WTC11 (cell line): ENCODE data around the gene GALNT6. TPM values are rescaled to one million over a fixed set of nuclear protein-coding genes. Genes with fewer than 3 reads are reported as not detected.

Experiments
- ATAC-seq: fragments of 200-7000 bp; cut with Tn5 transposase; 2 replicates; pipeline ENCODE4 v1.10.0; 2021; ENCODE audit warnings: mild to moderate bottlenecking, moderate library complexity
- CTCF ChIA-PET: fragments of 300-600 bp; sonication (Branson Sonifier 250); formaldehyde crosslinking; loops from one replicate; lab custom pipeline; 2021; ENCODE audit warnings: antibody characterized with exemption; lab: Charles Lee
- POLR2A ChIA-PET: fragments of 350-600 bp; sonication (Branson Sonifier 250); formaldehyde crosslinking; loops from one replicate; lab custom pipeline; 2021; ENCODE audit warnings: antibody characterized with exemption; lab: Charles Lee
- DNase-seq: peaks from one replicate; pipeline ENCODE4 v3.0.0; 2021; ENCODE audit warnings: low spot score
- H3K27ac Mint-ChIP-seq: 2 replicates; pipeline ENCODE4 v1.8.0; 2021; ENCODE audit warnings: mixed read lengths
- H3K27me3 Mint-ChIP-seq: 2 replicates; pipeline ENCODE4 v1.8.0; 2021; ENCODE audit warnings: low read depth, mild to moderate bottlenecking, moderate library complexity, mixed read lengths
- H3K36me3 Mint-ChIP-seq: 2 replicates; pipeline ENCODE4 v1.8.0; 2021; ENCODE audit warnings: mixed read lengths
- H3K4me1 Mint-ChIP-seq: 2 replicates; pipeline ENCODE4 v1.8.0; 2022; ENCODE audit warnings: mixed read lengths
- H3K4me3 Mint-ChIP-seq: 2 replicates; pipeline ENCODE4 v1.8.0; 2021; ENCODE audit warnings: mild to moderate bottlenecking, moderate library complexity, mixed read lengths
- H3K9me3 Mint-ChIP-seq: 2 replicates; pipeline ENCODE4 v1.8.0; 2021; ENCODE audit warnings: mixed read lengths
- E2F4 ChIP-seq: sonication (generic); formaldehyde crosslinking; IDR thresholded peaks from 2 replicates; pipeline ENCODE4 v1.8.1; 2022; ENCODE audit warnings: low read depth, mild to moderate bottlenecking, moderate library complexity, missing genetic modification reagents, borderline replicate concordance
- FOXP1 ChIP-seq: sonication (generic); formaldehyde crosslinking; IDR thresholded peaks from 2 replicates; pipeline ENCODE4 v1.8.0; 2022; ENCODE audit warnings: missing genetic modification reagents, mild to moderate bottlenecking, moderate library complexity, borderline replicate concordance
- FOXP4 ChIP-seq: sonication (generic); formaldehyde crosslinking; IDR thresholded peaks from 2 replicates; pipeline ENCODE4 v1.8.0; 2022; ENCODE audit warnings: mild to moderate bottlenecking, missing genetic modification reagents
- GRHL2 ChIP-seq: fragments of 250-450 bp; sonication (Bioruptor Pico); IDR thresholded peaks from 2 replicates; pipeline ENCODE4 v1.8.0; 2022; ENCODE audit warnings: mild to moderate bottlenecking, moderate library complexity; ENCODE audit not compliant: insufficient replicate concordance, severe bottlenecking
- IRF1 ChIP-seq: sonication (generic); formaldehyde crosslinking; IDR thresholded peaks from 2 replicates; pipeline ENCODE4 v1.8.0; 2023; ENCODE audit warnings: missing genetic modification reagents
- JAZF1 ChIP-seq: fragments of 250-450 bp; sonication (Bioruptor Pico); IDR thresholded peaks from 2 replicates; pipeline ENCODE4 v1.9.0; 2021; ENCODE audit warnings: moderate library complexity, mild to moderate bottlenecking, inconsistent platforms
- JUN ChIP-seq: sonication (generic); formaldehyde crosslinking; IDR thresholded peaks from 2 replicates; pipeline ENCODE4 v1.8.0; 2023; ENCODE audit warnings: mild to moderate bottlenecking, missing genetic modification reagents
- KAT7 ChIP-seq: sonication (generic); formaldehyde crosslinking; IDR thresholded peaks from 2 replicates; pipeline ENCODE4 v1.8.1; 2023; ENCODE audit warnings: missing genetic modification reagents, mild to moderate bottlenecking, borderline replicate concordance
- PRDM15 ChIP-seq: sonication (generic); formaldehyde crosslinking; IDR thresholded peaks from 2 replicates; pipeline ENCODE4 v1.8.0; 2022; ENCODE audit warnings: missing genetic modification reagents
- PREB ChIP-seq: sonication (generic); formaldehyde crosslinking; IDR thresholded peaks from 2 replicates; pipeline ENCODE4 v1.8.1; 2022; ENCODE audit warnings: mild to moderate bottlenecking, missing genetic modification reagents, moderate library complexity, borderline replicate concordance
- PRRX2 ChIP-seq: fragments of 250-450 bp; sonication (Bioruptor Pico); IDR thresholded peaks from 2 replicates; pipeline ENCODE4 v1.8.0; 2021; ENCODE audit warnings: mild to moderate bottlenecking
- RORB ChIP-seq: fragments of 250-450 bp; sonication (Bioruptor Pico); IDR thresholded peaks from 2 replicates; pipeline ENCODE4 v1.9.0; 2021; ENCODE audit warnings: mild to moderate bottlenecking
- ZBTB21 ChIP-seq: sonication (generic); formaldehyde crosslinking; IDR thresholded peaks from 2 replicates; pipeline ENCODE4 v1.8.1; 2023; ENCODE audit warnings: mild to moderate bottlenecking, missing genetic modification reagents, borderline replicate concordance
- ZNF396 ChIP-seq: fragments of 250-450 bp; sonication (Bioruptor Pico); IDR thresholded peaks from 2 replicates; pipeline ENCODE4 v1.8.0; 2021; ENCODE audit warnings: mild to moderate bottlenecking, moderate library complexity, borderline replicate concordance
- ZNF416 ChIP-seq: fragments of 250-450 bp; sonication (Bioruptor Pico); IDR thresholded peaks from 2 replicates; pipeline ENCODE4 v1.9.0; 2021; ENCODE audit warnings: mild to moderate bottlenecking, inconsistent platforms
- ZSCAN18 ChIP-seq: fragments of 250-450 bp; sonication (Bioruptor Pico); IDR thresholded peaks from 2 replicates; pipeline ENCODE4 v2.1.2; 2022; ENCODE audit warnings: mild to moderate bottlenecking, moderate library complexity
- total RNA-seq: library from RNA; stranded (reverse); gene quantifications from 3 replicates; pipeline ENCODE4 v1.2.3, GENCODE V29; 2021

Gene GALNT6
- total RNA-seq, 1 experiment from 2014 or later, result 18.3 TPM

GRCh38 chr12:51419425-51420193, 28.4 kb upstream of the GALNT6 start:
- Mint-ChIP-seq H3K4me3 (peak overlapping the region; percentile 44), H3K4me1 (peaks cover 45% of the 10 kb centered on the region), H3K36me3 (no peaks in the 10 kb centered on the region), H3K27me3 (no peaks in the 10 kb centered on the region), H3K9me3 (no peaks in the 10 kb centered on the region), H3K27ac (peak overlapping the region; percentile 73)
- POLR2A ChIA-PET, result interaction anchor here (0.6 to 1.3 kb wide), 3 partner anchors 29 to 98 kb away, joined by 3 to 6 read pairs (median 3); no protein-coding TSS in a partner anchor
- DNase-seq (no peak), ATAC-seq (peak; percentile 52)
- TF ChIP-seq ZNF416 (CRISPR knock-in tag) (no peak), FOXP4 (no peak), KAT7 (no peak), ZSCAN18 (CRISPR knock-in tag) (no peak), IRF1 (CRISPR knock-in tag) (no peak), FOXP1 (CRISPR knock-in tag) (no peak), ZNF396 (CRISPR knock-in tag) (no peak), RORB (CRISPR knock-in tag) (no peak), PRRX2 (no peak), JUN (no peak), PRDM15 (no peak), JAZF1 (CRISPR knock-in tag) (no peak), GRHL2 (CRISPR knock-in tag) (no peak), E2F4 (CRISPR knock-in tag) (no peak), ZBTB21 (CRISPR knock-in tag) (no peak), PREB (CRISPR knock-in tag) (no peak)
- CTCF ChIA-PET, result interaction anchor here (0.7 to 4.8 kb wide), 26 partner anchors 8 to 475 kb away, joined by 3 to 99 read pairs (median 4); partner anchors contain the start of gene GALNT6
